HG03103 (cell line): Measurements from ENCODE around the gene RAB3B.
"Not testable (repeated sequence)": the region's sequence is repeated elsewhere in the genome, so short reads cannot be mapped to it uniquely, and the experiment has no call there.

Source experiments
- ATAC-seq: cut with Tn5 transposase; IDR thresholded peaks from one replicate; pipeline ENCODE4 v1.9.1; 2021; ENCODE audit warnings: low read depth; ENCODE audit not compliant: unreplicated experiment

The RAB3B gene

DNA sequence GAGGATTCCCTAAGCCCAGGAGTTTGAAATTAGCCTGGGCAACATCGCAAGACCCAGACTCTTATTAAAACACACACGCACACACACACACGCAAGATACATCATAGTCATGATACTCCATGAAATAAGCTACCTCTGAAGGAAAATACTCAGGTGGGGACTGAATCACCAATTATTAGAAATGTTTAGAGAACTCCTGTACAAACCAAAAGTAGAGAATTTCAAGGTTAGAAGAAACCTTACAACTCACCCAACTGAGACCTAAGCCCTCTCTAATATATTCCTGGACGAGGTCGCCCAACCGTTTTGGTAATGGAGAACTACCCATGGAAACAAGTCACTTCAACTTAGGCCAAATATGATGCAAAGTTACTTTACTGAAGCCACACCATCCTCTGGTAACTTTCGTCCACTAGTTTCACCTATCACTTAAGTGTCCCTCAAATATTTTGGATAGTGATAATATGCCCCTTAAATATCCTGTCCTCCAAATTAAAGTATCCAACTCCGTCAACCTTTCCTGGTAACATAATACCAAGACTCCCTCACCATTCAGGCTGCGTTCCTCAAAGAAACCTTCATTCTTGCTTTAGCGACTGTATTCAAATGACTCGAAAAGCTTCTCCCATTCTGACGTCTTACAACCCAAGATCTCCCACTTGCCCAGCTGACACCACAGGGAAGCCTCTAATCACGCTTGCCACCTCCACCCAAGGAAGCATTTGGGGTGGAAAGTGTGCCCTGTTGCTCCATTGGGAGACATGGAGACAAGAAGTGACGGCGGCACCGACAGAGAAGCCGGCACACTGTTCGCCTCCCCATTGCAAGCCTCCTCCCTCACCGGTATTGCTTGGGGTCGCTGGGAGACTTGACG, 112.8 kb downstream of the RAB3B start:
- no peak for ATAC-seq

GRCh38 chr1:51875836-51876235, 114.7 kb downstream of the RAB3B start:
- no peak for ATAC-seq

DNA sequence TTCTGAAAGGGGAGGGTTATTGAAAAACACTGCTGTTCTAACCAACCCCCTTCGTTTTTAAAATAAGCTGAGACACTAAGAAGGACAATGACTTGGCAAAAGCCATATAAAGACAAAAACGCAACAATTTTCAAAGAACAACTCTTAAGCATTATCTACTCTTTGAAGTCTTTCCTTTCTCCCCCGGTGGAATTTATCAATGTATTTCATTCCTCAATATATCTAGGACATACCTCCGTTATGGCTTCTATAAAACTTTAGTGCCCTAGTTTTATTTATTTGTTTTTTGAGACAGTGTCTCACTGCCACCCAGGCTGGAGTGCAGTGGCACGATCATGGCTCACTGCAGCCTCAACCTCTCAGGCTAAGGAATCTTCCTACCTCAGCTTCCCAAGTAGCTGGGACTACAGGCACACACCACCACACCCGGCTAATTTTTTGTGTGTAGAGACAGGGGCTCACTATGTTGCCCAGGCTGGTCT, 115.2 kb downstream of the RAB3B start:
- ATAC-seq: no peak

DNA sequence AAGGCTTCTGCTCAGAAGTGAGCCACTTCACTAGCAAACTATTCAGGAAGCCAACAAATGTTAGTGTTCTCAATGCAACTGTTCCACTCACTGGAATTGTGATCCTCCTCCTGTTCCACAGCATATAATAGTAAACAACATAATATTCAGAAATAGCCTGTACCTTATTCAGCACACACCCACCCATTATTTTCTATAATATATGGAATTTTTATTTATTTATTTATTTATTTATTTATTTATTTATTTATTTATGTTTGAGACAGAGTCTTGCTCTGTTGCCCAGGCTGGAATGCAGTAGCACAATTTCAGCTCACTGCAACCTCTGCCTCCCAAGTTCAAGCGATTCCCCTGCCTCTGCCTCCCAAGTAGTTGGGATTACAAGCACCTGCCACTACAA, 117.2 kb downstream of the RAB3B start:
- not testable (repeated sequence) for ATAC-seq

DNA sequence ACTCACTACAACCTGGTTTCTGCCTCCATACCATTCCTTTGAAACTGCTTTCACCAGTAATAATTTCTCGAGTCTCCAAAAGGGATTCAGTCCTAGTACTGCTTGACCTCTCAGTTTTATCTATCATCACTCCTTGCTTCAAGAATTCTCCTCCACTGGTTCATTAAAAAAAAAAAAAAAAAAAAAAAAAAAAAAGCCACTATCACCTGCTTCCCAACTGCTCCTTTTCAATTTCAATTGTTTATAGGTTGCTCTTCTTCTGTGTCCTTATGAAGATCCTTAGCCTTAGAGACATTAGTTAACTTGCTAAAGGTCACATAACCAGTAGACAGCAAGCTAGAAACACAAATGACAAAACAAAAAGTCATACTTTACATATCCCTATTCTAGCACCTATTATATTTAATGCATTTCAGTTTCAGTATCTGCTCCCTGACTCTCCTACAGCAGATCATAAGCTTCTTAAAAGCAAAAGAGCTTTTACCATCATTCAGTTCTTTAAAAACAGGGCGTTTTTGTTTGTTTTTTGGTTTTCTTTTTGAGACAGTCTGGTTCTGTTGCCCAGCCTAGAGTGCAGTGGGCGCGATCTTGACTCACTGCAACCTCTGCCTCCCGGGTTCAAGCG, 119.0 kb downstream of the RAB3B start:
- ATAC-seq: no peak

DNA sequence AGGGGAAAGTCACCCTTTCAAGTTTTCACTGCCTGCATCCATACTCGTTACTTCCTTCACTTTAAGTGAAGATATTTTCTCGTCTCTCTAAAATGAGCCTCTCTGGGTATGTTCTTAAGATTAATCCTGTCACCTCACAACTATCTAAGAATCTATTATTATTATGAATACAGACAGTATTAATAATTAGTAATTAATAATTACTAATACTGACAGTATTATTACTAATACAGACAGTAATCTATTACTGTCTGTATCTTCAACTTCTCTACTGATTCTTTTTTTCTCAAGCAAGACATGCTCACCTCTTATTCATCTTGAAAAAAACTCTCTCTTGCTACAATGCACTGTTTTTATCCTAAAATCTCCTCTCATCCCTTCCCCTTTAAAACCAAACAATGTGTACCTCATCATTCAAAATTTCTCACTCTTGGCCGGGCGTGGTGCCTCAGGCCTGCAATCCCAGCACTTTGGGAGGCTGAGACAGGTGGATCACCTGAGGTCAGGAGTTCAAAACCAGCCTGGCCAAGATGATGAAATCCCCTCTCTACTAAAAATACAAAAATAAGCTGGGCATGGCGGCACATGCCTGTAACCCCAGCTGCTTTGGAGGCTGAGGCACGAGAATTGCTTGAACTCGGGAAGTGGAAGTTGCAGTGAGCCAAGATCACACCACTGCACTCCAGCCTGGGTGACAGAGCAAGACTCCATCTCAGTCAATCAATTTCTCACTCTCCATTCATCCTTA, 119.7 kb downstream of the RAB3B start:
- no peak for ATAC-seq

DNA sequence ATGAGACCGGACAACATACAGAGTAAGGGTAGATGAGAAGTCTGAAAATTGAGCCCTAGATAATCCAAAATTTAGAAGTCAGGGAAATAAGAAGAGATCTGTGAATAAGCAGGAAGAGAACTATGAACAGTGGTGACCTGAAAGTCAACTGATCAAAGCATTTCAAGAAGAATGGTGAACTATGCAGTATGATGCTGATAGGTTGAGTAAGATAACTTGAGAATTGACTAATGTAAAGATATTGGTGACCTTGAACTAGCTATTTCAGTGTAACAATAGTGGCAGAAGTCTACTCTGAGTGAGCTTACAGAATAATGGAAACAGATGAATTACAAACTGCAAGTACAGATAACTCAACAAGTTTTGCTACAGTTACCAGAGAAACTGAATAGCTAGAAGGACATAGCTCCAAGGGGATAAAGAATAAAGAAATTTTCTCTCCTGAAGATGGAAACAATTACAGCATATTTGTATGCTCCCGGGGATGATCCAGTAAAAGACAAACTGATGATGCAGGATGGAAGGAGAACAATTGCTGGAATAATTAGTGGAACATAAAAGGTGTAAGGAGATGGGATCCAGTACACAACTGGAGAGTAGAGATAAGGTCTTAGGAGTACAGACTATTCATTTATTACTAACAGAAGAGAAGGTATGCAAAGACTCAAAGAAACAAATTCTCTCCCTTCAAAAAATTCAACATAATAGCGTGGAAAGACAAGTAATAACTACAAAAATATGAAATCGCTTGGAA, 122.8 kb downstream of the RAB3B start:
- ATAC-seq: no peak

- ATAC-seq: peak; percentile 78
These were observed 127.1 kb downstream of the RAB3B start for GRCh38 chr1:51863384-51863783.

GRCh38 chr1:51861669-51862068, 128.8 kb downstream of the RAB3B start:
- ATAC-seq: no peak

DNA sequence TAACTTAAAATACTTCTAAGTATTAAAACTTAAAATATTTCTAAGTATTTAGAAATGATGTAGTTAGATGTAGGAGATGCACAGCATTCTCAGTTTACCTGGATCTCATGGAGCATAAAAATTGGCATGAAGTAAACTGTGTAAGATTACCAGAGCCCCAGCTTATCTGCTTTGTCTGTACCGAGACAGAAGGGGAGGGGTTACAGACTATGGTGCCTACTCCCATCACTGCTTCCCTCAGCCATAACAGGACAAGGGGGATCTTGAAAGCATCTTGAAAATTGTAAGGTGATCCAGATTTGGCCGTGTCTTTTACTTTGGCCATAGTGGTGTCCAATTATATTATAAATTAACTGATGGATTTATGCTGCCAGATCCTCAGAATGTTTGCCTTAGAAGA, 130.8 kb downstream of the RAB3B start:
- no peak for ATAC-seq

- no peak for ATAC-seq
These were observed 131.2 kb downstream of the RAB3B start for GRCh38 chr1:51859333-51859732.

DNA sequence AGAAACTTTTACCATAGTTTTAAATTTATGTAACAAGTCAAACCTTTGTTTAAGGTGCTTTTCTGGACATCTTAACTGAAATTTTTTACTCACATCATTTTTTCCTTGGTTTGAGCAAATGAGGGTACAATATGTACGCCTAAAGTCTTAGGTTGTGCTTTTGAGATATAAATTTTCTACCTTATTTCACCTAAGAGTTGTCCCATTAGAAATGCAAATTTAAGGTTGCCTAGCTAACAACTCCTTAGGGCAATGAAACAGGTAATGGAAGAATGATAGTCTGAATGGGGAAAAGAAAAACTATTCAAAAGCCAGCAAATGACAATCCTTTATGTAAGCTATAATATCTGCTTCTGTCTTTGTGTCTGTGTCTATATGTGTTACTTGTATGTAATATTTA, 131.6 kb downstream of the RAB3B start:
- no peak for ATAC-seq
